SU-DHL-6 (cell line): ENCODE results near the gene CANT1.

Experiments used
- H2AFZ ChIP-seq: fragments of 200-600 bp; sonication (generic); 2 replicates; pipeline ENCODE4 v1.6.1; 2014; ENCODE audit warnings: low read depth, mild to moderate bottlenecking, moderate library complexity, mixed read lengths, antibody characterized with exemption, low read length; ENCODE audit not compliant: severe bottlenecking
- H3F3A ChIP-seq: fragments of 200-600 bp; shearing (Covaris generic); 2 replicates; pipeline ENCODE4 v1.6.0; 2016; ENCODE audit warnings: antibody characterized with exemption, mild to moderate bottlenecking; ENCODE audit not compliant: insufficient read depth
- H3K27ac ChIP-seq: fragments of 200-600 bp; sonication (generic); 2 replicates; pipeline ENCODE4 v1.5.1; 2016; ENCODE audit warnings: low read depth, mild to moderate bottlenecking, low read length, moderate library complexity, mixed read lengths
- H3K27me3 ChIP-seq: fragments of 200-600 bp; sonication (generic), shearing (Covaris generic); 2 replicates; pipeline ENCODE4 v1.6.0; 2014; ENCODE audit warnings: mild to moderate bottlenecking, low read length
- H3K36me3 ChIP-seq: fragments of 200-600 bp; sonication (generic); 2 replicates; pipeline ENCODE4 v1.6.1; 2014; ENCODE audit warnings: mild to moderate bottlenecking, low read length, mixed read lengths
- H3K4me2 ChIP-seq: fragments of 300-600, 200-600 bp; shearing (Covaris generic), sonication (generic); 2 replicates; pipeline ENCODE4 v1.6.0; 2014; ENCODE audit warnings: low read length, low read depth, mild to moderate bottlenecking; ENCODE audit not compliant: poor library complexity, severe bottlenecking
- H3K4me3 ChIP-seq: fragments of 200-600 bp; sonication (generic); 2 replicates; pipeline ENCODE4 v1.5.1; 2014; ENCODE audit warnings: antibody characterized with exemption, low read length, mild to moderate bottlenecking, mixed read lengths; ENCODE audit not compliant: insufficient read depth, poor library complexity, severe bottlenecking
- H3K79me2 ChIP-seq: fragments of 200-600 bp; sonication (generic); 2 replicates; pipeline ENCODE4 v1.6.1; 2014; ENCODE audit warnings: mild to moderate bottlenecking, low read length, moderate library complexity; ENCODE audit not compliant: insufficient read depth
- H3K9ac ChIP-seq: fragments of 200-600 bp; sonication (generic); 2 replicates; pipeline ENCODE4 v1.7.0; 2014; ENCODE audit warnings: mild to moderate bottlenecking, low read length
- H3K9me2 ChIP-seq: fragments of 200-600 bp; sonication (generic); replicated peaks from 2 replicates; pipeline ENCODE4 v1.6.1; 2014; ENCODE audit warnings: low read length; ENCODE audit not compliant: insufficient read depth
- H3K9me3 ChIP-seq: fragments of 200-600 bp; sonication (generic); 2 replicates; pipeline ENCODE4 v1.6.1; 2014; ENCODE audit warnings: low read length, mixed read lengths; ENCODE audit not compliant: insufficient read depth
- H4K20me1 ChIP-seq: fragments of 200-600 bp; sonication (generic); 2 replicates; pipeline ENCODE4 v1.6.1; 2014; ENCODE audit warnings: low read depth, mild to moderate bottlenecking, antibody characterized with exemption, low read length, moderate library complexity, mixed read lengths
- CTCF ChIP-seq: fragments of 200-600 bp; sonication (generic); IDR thresholded peaks from one replicate; pipeline ENCODE4 v1.5.1; 2017; ENCODE audit warnings: antibody characterized with exemption, mild to moderate bottlenecking, low read length, moderate library complexity; ENCODE audit not compliant: insufficient read depth, poor library complexity, severe bottlenecking
- EZH2phosphoT487 ChIP-seq: fragments of 200-600 bp; sonication (generic), shearing (Covaris generic); conservative IDR thresholded peaks from 2 replicates; pipeline ENCODE4 v1.6.1; 2018; ENCODE audit warnings: mild to moderate bottlenecking, antibody characterized with exemption, low read length, moderate library complexity, mixed read lengths

CANT1 gene

GRCh38 chr17:78985395-78985794 is 24.2 kb downstream of the CANT1 start:
- no peak overlapping the region for H3K4me3 ChIP-seq
- no peaks in the 10 kb centered on the region for H3K27me3 ChIP-seq
- no peak overlapping the region for H3K9ac ChIP-seq
- H3K4me2 ChIP-seq = no peak overlapping the region
- H3K79me2 ChIP-seq = no peaks in the 10 kb centered on the region
- H3K9me3 ChIP-seq = no peaks in the 10 kb centered on the region
- H2AFZ ChIP-seq = no peak overlapping the region
- no peaks in the 10 kb centered on the region for H3K9me2 ChIP-seq
- no peak overlapping the region for H3K27ac ChIP-seq
- H3K36me3 ChIP-seq = no peaks in the 10 kb centered on the region
- no peaks in the 10 kb centered on the region for H3F3A ChIP-seq
- TF ChIP-seq EZH2phosphoT487 (no peak), CTCF (no peak)
- H4K20me1 ChIP-seq = no peaks in the 10 kb centered on the region

GRCh38 chr17:78981010-78981888 is 28.3 kb downstream of the CANT1 start:
- no peak overlapping the region for H3K4me3 ChIP-seq
- H3K9me3 ChIP-seq = no peaks in the 10 kb centered on the region
- H3K9me2 ChIP-seq = no peaks in the 10 kb centered on the region
- no peaks in the 10 kb centered on the region for H3K36me3 ChIP-seq
- H2AFZ ChIP-seq = no peak overlapping the region
- H3K79me2 ChIP-seq = no peaks in the 10 kb centered on the region
- H3K27me3 ChIP-seq = no peaks in the 10 kb centered on the region
- no peaks in the 10 kb centered on the region for H3F3A ChIP-seq
- H3K4me2 ChIP-seq = no peak overlapping the region
- no peak overlapping the region for H3K9ac ChIP-seq
- TF ChIP-seq EZH2phosphoT487 = no peak
- no peak for TF ChIP-seq CTCF
- no peaks in the 10 kb centered on the region for H4K20me1 ChIP-seq
- H3K27ac ChIP-seq = no peak overlapping the region

GRCh38 chr17:78980624-78980972 is 29.0 kb downstream of the CANT1 start:
- no peaks in the 10 kb centered on the region for H3K27me3 ChIP-seq
- H3K36me3 ChIP-seq = no peaks in the 10 kb centered on the region
- H4K20me1 ChIP-seq = no peaks in the 10 kb centered on the region
- no peak overlapping the region for H3K27ac ChIP-seq
- H2AFZ ChIP-seq = no peak overlapping the region
- no peaks in the 10 kb centered on the region for H3K9me2 ChIP-seq
- H3K4me3 ChIP-seq = no peak overlapping the region
- H3K4me2 ChIP-seq = no peak overlapping the region
- TF ChIP-seq EZH2phosphoT487 (no peak), CTCF (no peak)
- no peaks in the 10 kb centered on the region for H3K79me2 ChIP-seq
- no peaks in the 10 kb centered on the region for H3F3A ChIP-seq
- H3K9ac ChIP-seq = no peak overlapping the region
- no peaks in the 10 kb centered on the region for H3K9me3 ChIP-seq
